ENCODE results near the gene FOXJ3. TPM values are rescaled to one million over a fixed set of nuclear protein-coding genes. Genes with fewer than 3 reads are reported as not detected.

Gene FOXJ3
- total and polyA plus RNA-seq, 2 donors (not counting 1 experiment from before 2014, with no cell fraction given): 22.6 to 29.5 TPM

GRCh38 chr1:42206164-42206563 lies 128.9 kb downstream of the FOXJ3 start:
- no peak for TF ChIP-seq EZH2 (IDR thresholded peaks at IDR 0.05; ENCODE audit: low read length, missing control alignments)
- TF ChIP-seq CTCF (conservative IDR thresholded peaks at IDR 0.05 in 1 of 2, IDR thresholded peaks at IDR 0.05 in 1 of 2; ENCODE audit: low read depth in 1 of 2, low read length in 2 of 2): no peak
- Histone ChIP-seq H4K20me1 (ENCODE audit: control insufficient read depth, extremely low read depth, insufficient read depth, low read length) (no peaks in the 10 kb centered on the region), H3K9me3 (ENCODE audit: control insufficient read depth, insufficient read depth, low read depth, low read length) (no peaks in the 10 kb centered on the region), H3K79me2 (ENCODE audit: control insufficient read depth, insufficient read depth, low read length) (peaks cover 8% of the 10 kb centered on the region), H3K27ac (ENCODE audit: insufficient read depth, low read length) (no peak overlapping the region), H3K4me3 (replicated peaks in 1 of 4; ENCODE audit: control extremely low read depth in 1 of 4, insufficient read depth in 1 of 4, low read depth in 3 of 4, low read length in 4 of 4) (no peak overlapping the region), H3K4me2 (ENCODE audit: extremely low read depth, insufficient read depth, low read length) (no peak overlapping the region), H3K36me3 (ENCODE audit: control insufficient read depth, insufficient read depth, low read length) (no peaks in the 10 kb centered on the region), H3K27me3 (ENCODE audit: control insufficient read depth, insufficient read depth, low read length) (no peaks in the 10 kb centered on the region), H2AFZ (ENCODE audit: low read length) (no peak overlapping the region), H3K9ac (ENCODE audit: insufficient read depth, low read length) (no peak overlapping the region), H3K4me1 (ENCODE audit: control insufficient read depth, extremely low read depth, insufficient read depth, low read length) (peaks cover 15% of the 10 kb centered on the region)
- DNase-seq (ENCODE audit: low read depth in 2 of 2): no peak

DNA sequence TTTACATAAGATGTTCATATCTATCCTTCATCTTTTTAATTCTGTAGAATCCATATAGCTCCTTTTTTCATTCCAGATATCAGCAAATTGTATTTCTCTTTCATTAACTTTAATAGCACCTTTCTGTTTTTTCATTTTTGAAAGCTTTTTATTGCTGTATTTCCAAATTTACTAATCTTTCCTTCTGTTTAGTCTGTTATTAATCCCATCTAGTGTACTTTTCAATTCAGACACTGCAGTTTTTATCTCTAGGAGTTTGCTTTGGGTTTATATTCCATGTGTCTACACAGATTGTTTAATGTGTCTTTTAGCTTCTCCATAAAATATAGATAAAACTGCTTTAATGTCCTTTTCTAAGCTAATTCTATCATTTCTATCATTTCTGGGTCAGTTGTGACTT lies 133.0 kb downstream of the FOXJ3 start:
- Histone ChIP-seq H3K4me3 (replicated peaks in 1 of 4; ENCODE audit: control extremely low read depth in 1 of 4, insufficient read depth in 1 of 4, low read depth in 3 of 4, low read length in 4 of 4) (no peak overlapping the region), H4K20me1 (ENCODE audit: control insufficient read depth, extremely low read depth, insufficient read depth, low read length) (no peaks in the 10 kb centered on the region), H3K27ac (ENCODE audit: insufficient read depth, low read length) (no peak overlapping the region), H3K4me2 (ENCODE audit: extremely low read depth, insufficient read depth, low read length) (no peak overlapping the region), H3K36me3 (ENCODE audit: control insufficient read depth, insufficient read depth, low read length) (no peaks in the 10 kb centered on the region), H3K9me3 (ENCODE audit: control insufficient read depth, insufficient read depth, low read depth, low read length) (no peaks in the 10 kb centered on the region), H3K9ac (ENCODE audit: insufficient read depth, low read length) (no peak overlapping the region), H3K4me1 (ENCODE audit: control insufficient read depth, extremely low read depth, insufficient read depth, low read length) (no peaks in the 10 kb centered on the region), H3K79me2 (ENCODE audit: control insufficient read depth, insufficient read depth, low read length) (no peaks in the 10 kb centered on the region), H3K27me3 (ENCODE audit: control insufficient read depth, insufficient read depth, low read length) (no peaks in the 10 kb centered on the region), H2AFZ (ENCODE audit: low read length) (no peak overlapping the region)
- TF ChIP-seq EZH2 (IDR thresholded peaks at IDR 0.05; ENCODE audit: low read length, missing control alignments) (no peak), CTCF (conservative IDR thresholded peaks at IDR 0.05 in 1 of 2, IDR thresholded peaks at IDR 0.05 in 1 of 2; ENCODE audit: low read depth in 1 of 2, low read length in 2 of 2) (no peak)
- no peak for DNase-seq (ENCODE audit: low read depth in 2 of 2)

DNA sequence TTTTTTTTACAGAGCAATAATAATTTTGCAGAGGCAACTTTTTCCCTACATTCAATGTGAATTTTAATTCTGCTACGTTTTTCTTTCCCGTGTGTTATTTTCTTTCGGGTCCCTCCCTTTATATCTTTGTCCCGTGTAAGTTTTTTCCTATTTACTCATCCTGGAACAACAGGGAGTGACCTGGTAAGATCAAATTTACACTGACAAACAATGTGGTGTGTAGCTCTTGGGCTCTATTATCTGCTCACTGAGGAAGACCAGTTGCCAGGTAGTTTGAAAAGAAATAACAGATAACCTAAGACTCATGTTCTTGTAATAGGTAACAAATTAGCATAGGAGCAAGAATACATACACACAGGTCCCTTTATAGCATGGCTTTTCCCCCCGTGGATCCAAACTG lies 136.8 kb downstream of the FOXJ3 start:
- DNase-seq (ENCODE audit: low read depth in 2 of 2): no peak
- Histone ChIP-seq H3K9me3 (ENCODE audit: control insufficient read depth, insufficient read depth, low read depth, low read length) (no peaks in the 10 kb centered on the region), H3K4me1 (ENCODE audit: control insufficient read depth, extremely low read depth, insufficient read depth, low read length) (no peaks in the 10 kb centered on the region), H3K9ac (ENCODE audit: insufficient read depth, low read length) (no peak overlapping the region), H3K4me3 (replicated peaks in 1 of 4; ENCODE audit: control extremely low read depth in 1 of 4, insufficient read depth in 1 of 4, low read depth in 3 of 4, low read length in 4 of 4) (no peak overlapping the region), H3K36me3 (ENCODE audit: control insufficient read depth, insufficient read depth, low read length) (no peaks in the 10 kb centered on the region), H2AFZ (ENCODE audit: low read length) (no peak overlapping the region), H3K79me2 (ENCODE audit: control insufficient read depth, insufficient read depth, low read length) (no peaks in the 10 kb centered on the region), H4K20me1 (ENCODE audit: control insufficient read depth, extremely low read depth, insufficient read depth, low read length) (no peaks in the 10 kb centered on the region), H3K27me3 (ENCODE audit: control insufficient read depth, insufficient read depth, low read length) (no peaks in the 10 kb centered on the region), H3K4me2 (ENCODE audit: extremely low read depth, insufficient read depth, low read length) (no peak overlapping the region), H3K27ac (ENCODE audit: insufficient read depth, low read length) (no peak overlapping the region)
- no peak for TF ChIP-seq CTCF (conservative IDR thresholded peaks at IDR 0.05 in 1 of 2, IDR thresholded peaks at IDR 0.05 in 1 of 2; ENCODE audit: low read depth in 1 of 2, low read length in 2 of 2)
- TF ChIP-seq EZH2 (IDR thresholded peaks at IDR 0.05; ENCODE audit: low read length, missing control alignments): no peak
